Measurements from ENCODE around the gene TECR. TPM values are rescaled to one million over a fixed set of nuclear protein-coding genes. Genes with fewer than 3 reads are reported as not detected.
A peak's percentile ranks its signal among the peaks of the same experiment; 100 is the strongest.

TECR gene
- total and polyA plus RNA-seq, 9 of the 15 experiments (the other 6 are each of a cell fraction or from before 2014, with no cell fraction given) = 29.3 to 211 (median 81.4) TPM

GRCh38 chr19:14550201-14550754 lies 20.9 kb downstream of the TECR start (continued):
- TF ChIP-seq RAD21 (CRISPR knock-in tag; conservative IDR thresholded peaks at IDR 0.05 in 1 of 2, IDR thresholded peaks at IDR 0.05 in 1 of 2) (peak in 1 of 2 experiments; percentile 36; a peak in 1 of 4 replicates), CHD2 (IDR thresholded peaks at IDR 0.05; ENCODE audit: low read depth, low read length) (no peak), CSDE1 (IDR thresholded peaks at IDR 0.05) (no peak), CREB5 (CRISPR knock-in tag; IDR thresholded peaks at IDR 0.05) (no peak), MTA2 (IDR thresholded peaks at IDR 0.05; ENCODE audit: low read depth) (no peak), ZNF224 (CRISPR knock-in tag; IDR thresholded peaks at IDR 0.05) (no peak), RB1 (IDR thresholded peaks at IDR 0.05; ENCODE audit: low read depth) (0 out of 2 replicates have a peak, but pooled peaks have one; percentile 38), TCF3 (CRISPR knock-in tag; IDR thresholded peaks at IDR 0.05) (peak; percentile 30; the same call in 1 of the 2 replicates), ZNF699 (CRISPR knock-in tag; IDR thresholded peaks at IDR 0.05; ENCODE audit: insufficient replicate concordance) (no peak), HLTF (IDR thresholded peaks at IDR 0.05) (no peak), E2F6 (IDR thresholded peaks at IDR 0.05; ENCODE audit: borderline replicate concordance in 1 of 2, extremely low read depth in 1 of 2, insufficient read depth in 1 of 2, insufficient read length in 1 of 2, low read depth in 1 of 2, low read length in 1 of 2, poor library complexity in 1 of 2, severe bottlenecking in 1 of 2) (peak in 1 of 2 experiments; percentile 24), STAT5B (CRISPR knock-in tag; IDR thresholded peaks at IDR 0.05) (no peak), ARID3B (CRISPR knock-in tag; IDR thresholded peaks at IDR 0.05; ENCODE audit: borderline replicate concordance) (no peak), HMGN3 (IDR thresholded peaks at IDR 0.05; ENCODE audit: borderline replicate concordance, extremely low read depth, insufficient read length, low read depth, low read length) (no peak), NR2F6 (CRISPR knock-in tag; IDR thresholded peaks at IDR 0.05) (no peak), RBM34 (IDR thresholded peaks at IDR 0.05; ENCODE audit: borderline replicate concordance, insufficient read depth, low read length) (no peak), ZBTB7A (IDR thresholded peaks at IDR 0.05; ENCODE audit: borderline replicate concordance, control insufficient read depth, low read depth, low read length) (peak; percentile 49; the same call in 1 of the 2 replicates)
- TF ChIP-seq, protein P1, sequence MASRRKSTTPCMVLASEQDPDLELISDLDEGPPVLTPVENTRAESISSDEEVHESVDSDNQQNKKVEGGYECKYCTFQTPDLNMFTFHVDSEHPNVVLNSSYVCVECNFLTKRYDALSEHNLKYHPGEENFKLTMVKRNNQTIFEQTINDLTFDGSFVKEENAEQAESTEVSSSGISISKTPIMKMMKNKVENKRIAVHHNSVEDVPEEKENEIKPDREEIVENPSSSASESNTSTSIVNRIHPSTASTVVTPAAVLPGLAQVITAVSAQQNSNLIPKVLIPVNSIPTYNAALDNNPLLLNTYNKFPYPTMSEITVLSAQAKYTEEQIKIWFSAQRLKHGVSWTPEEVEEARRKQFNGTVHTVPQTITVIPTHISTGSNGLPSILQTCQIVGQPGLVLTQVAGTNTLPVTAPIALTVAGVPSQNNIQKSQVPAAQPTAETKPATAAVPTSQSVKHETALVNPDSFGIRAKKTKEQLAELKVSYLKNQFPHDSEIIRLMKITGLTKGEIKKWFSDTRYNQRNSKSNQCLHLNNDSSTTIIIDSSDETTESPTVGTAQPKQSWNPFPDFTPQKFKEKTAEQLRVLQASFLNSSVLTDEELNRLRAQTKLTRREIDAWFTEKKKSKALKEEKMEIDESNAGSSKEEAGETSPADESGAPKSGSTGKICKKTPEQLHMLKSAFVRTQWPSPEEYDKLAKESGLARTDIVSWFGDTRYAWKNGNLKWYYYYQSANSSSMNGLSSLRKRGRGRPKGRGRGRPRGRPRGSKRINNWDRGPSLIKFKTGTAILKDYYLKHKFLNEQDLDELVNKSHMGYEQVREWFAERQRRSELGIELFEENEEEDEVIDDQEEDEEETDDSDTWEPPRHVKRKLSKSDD (conservative IDR thresholded peaks at IDR 0.05; ENCODE audit: low read length) = no peak
- TF ChIP-seq, protein P2, sequence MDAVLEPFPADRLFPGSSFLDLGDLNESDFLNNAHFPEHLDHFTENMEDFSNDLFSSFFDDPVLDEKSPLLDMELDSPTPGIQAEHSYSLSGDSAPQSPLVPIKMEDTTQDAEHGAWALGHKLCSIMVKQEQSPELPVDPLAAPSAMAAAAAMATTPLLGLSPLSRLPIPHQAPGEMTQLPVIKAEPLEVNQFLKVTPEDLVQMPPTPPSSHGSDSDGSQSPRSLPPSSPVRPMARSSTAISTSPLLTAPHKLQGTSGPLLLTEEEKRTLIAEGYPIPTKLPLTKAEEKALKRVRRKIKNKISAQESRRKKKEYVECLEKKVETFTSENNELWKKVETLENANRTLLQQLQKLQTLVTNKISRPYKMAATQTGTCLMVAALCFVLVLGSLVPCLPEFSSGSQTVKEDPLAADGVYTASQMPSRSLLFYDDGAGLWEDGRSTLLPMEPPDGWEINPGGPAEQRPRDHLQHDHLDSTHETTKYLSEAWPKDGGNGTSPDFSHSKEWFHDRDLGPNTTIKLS (IDR thresholded peaks at IDR 0.05; ENCODE audit: borderline replicate concordance, low read depth) = peak; percentile 91; the same call in 1 of the 2 replicates
